HG02870 (cell line): ENCODE measurements around the gene RITA1.
"Not testable (repeated sequence)": the region's sequence is repeated elsewhere in the genome, so short reads cannot be mapped to it uniquely, and the experiment has no call there.

Experiments
- ATAC-seq: cut with Tn5 transposase; IDR thresholded peaks from one replicate; pipeline ENCODE4 v1.9.1; 2021; ENCODE audit warnings: mild to moderate bottlenecking, moderate library complexity; ENCODE audit not compliant: unreplicated experiment

The RITA1 gene, protein sequence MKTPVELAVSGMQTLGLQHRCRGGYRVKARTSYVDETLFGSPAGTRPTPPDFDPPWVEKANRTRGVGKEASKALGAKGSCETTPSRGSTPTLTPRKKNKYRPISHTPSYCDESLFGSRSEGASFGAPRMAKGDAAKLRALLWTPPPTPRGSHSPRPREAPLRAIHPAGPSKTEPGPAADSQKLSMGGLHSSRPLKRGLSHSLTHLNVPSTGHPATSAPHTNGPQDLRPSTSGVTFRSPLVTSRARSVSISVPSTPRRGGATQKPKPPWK

DNA sequence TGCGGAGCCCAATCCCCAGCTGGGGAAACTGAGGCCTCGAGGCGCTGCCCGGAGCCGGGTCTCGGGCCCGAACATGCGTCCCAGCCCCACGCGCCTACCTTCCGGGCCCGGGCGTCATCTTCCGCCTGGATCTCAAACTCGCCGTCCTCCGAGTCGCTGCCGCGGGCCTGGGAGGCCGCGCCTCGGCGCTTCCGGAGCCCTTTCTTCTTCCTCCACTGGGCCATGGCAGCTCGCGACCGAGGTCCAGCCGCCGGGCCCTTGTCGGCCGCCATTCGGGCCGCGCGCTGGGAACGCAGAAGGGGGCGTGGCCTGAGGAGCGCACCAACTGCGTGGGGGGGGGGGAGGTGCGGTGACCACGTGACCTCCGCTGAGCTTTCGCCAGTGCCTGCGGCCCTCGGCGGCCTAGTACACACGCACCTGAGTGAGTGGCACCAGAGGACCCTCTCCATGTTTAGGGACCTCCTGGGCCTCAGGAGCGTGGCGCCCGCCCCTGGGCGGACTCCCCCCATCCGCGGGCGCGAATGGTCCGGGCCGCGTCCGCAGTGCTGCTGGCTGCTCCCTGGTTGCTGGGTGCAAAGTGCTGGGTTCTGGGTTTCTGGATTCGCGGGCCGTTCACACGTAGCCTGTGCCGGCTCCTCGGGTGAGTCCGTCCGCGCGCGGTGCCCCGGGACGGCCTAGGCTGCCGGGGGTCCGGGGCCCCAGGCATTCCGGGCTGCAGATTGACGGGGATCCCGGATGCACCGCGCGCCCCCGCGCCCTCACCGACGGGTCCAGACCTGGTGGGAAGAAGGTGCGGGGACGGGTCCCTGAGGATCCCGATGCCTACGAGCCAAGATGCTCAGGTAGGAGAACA is at the start of gene RITA1, which contains the start of gene DDX54:
TSS of gene RITA1 (plus strand) at position 542 of the 853 bp plus-strand sequence. CDS start 1,026 bp downstream, outside the sequence.
TSS of gene DDX54 (minus strand) at position 299 of the 853 bp plus-strand sequence. CDS start at position 272, 27 bp downstream.
- peak; percentile 36 for ATAC-seq

DNA sequence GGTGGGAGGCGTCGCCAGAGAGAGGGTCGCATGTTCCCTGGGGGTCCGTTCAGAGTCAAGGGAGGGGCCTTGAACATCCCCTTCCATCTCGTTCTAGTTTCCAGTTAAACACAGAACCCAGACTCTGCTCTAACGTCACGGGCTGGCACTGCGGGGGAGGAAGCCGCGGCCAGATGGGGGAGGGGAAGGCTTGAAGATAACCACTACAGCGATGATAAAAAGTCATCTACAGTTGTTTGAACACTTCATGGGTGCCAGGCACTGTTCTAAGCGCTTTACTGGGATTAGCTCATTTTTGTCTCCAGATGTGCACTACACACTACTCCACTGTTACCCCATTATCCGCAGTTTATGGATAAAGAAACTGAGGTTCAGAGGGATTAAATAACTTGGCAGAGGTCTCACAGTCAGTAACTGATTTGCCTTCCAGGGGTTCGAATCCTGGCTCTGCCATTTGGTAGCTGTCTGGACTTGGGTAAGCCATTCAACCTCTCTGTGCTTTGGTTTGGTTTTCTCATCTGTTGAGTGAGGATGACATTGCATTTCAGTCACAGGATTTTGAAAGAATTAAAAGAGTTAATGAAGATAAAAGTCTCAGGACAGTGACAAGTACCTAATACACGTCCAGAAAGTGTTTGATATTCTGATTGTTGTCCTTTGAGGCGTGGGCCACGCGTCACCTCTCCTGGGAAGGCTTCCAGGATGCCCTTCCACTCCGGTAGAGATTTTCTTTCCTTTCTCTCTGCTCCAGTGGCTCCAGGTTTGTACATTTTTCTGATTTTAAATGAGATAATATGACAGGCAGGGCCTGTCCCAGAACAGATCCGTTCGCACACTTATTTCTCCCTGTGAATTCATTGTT is 49.2 kb upstream of the RITA1 start:
- ATAC-seq: no peak

DNA sequence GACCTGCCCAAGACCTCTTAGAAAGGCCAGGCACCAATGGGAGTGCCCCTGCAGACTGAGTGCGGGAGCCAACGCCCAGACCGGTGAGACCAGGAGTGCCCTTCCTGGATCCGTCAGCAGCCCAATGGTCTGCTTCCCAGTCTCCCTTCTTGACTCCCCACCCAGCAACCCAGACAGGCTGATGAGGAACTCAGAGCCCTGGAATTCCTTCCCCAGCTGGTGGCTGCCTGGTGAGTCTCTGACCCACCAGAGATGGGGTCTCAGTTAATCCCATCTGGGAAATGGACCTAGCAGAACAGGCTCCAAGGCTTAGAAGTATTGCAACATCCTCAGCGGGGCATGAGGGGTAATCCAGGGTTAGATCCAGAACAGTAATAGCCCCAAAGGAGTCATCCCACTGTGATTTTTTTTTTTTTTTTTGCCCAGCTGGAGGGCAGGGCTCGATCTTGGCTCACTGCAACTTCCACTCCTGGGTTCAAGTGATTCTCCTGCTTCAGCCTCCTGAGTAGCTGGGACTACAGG is 48.5 kb upstream of the RITA1 start:
- ATAC-seq: no peak

DNA sequence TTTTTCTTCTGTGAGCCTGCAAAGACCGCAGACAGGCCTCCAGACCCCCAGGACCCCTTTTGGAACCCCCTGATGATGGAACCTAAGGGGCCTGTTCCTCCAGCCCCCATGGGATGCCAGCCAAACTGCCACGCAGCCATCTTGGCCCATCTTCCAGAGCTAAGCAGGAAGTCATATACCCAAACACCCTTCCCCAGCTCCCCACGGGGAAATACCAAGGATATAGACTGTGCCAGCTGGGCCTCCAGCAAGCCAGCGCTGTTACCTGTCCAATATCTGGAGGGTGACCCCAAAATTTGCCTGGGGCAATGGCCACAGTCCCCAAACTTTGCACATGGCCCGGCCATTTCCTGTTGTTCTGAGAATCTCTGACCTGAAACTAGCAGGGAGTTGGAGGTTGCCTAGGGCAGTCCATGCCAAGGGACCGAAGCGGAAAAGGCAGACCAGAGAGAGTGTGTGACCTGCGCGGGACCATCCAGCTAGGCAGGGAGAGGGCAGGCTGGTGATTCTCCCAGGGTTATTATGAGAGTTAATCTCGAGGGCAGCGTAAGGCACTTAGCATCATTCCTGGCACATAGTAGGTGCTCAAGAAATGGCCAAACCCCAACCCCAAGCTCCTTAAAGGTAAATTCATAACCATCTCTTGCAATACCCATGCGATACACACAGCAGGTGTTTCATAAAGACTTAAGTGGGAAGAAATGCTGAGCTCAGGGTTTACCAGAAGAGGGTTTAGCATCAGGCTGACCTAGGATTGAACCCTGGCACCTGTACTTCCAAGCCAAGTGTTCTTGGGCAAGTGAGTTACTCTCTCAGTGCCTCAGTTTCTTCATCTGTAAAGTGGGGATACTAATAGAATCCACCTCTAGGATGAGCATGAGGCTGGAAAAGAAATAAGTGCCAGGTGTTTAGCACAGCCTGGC is 47.4 kb upstream of the RITA1 start:
- no peak for ATAC-seq

DNA sequence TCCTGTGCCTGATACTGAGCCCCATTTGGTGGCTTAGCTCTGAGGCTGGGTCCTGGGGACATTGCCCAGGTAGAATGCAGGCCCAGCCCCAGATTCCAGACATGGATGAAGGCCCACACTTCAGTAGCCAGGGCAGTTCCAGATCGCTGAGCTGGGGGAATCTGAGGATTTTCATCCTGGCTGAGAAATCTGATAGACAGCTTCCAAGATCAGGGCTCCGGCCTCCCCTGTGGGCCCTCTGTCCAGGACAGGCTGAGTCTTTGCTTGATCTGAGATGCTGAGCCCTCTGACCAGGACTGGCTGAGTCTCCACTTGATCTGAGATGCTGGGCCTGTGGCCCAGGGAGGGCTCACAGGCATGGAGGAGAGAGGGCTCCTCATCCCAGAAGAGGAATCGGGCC is 46.7 kb upstream of the RITA1 start:
- ATAC-seq: no peak

DNA sequence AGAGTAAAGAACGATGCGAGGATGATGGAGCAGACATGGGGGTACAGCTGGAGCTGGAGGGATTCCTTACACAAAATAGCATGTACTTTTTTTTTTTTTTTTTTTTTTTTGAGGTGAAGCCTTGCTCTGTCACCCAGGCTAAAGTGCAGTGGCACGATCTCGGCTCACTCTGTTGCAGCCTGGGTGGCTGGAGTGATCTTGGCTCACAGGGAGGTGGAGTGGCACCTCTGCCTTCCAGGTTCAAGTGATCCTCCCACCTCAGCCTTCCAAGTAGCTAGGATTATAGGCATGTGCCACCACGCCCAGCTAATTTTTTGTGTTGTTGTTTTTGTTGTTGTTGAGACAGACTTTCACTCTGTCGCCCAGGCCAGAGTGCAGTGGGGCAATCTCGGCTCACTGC is 44.8 kb upstream of the RITA1 start:
- ATAC-seq: no peak

DNA sequence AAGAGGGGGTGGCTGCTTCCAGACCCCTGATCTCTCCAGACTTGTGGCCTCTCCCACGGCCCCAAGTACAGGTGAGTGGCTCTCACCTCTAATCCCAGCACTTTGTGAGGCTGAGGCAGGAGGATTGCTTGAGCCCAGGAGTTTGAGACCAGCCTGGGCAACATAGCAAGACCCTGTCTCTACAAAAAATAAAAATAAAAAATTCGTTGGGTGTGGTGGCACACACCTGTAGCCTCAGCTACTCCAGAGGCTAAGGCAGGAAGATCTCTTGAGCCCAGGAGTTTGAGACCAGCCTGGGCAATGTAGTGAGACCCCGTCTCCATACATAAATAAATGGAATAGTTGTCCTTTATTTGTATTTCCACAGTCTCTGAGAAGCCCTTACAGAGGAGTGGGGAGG is 43.8 kb upstream of the RITA1 start:
- ATAC-seq: not testable (repeated sequence)

DNA sequence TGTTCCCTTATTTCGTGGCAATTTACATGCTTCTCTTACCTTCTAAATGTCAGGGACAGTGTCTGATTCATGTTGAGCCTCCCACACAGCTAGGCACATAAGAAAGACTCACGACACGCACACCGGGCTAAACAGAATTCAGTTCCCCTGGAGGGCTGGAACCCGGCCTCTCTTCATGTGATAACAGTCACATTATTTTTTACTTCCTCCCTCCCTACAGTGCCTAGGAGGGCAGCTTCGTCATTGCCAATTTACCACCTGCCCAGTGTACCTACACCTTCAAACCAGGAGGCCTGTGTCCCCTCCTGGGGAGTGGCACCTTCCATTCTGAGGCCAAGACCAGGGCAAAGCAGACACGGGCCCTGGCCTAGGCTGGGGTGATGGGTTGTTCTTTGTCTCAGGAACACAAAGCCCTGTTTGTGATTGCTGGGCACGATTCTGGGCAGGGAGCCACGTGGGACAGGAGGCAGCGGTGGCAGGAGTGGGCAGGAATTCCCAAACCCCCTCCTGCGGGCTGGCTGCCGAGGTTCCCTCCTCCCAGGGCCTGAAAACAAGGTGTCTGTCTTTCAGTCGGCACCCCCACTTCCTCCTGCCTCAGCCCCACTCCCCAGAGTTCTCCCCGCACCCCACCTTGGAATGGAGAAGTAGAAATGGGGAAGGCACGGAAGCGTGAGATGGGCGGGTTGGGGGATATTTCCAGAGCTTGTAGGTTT is 43.2 kb upstream of the RITA1 start:
- peak; percentile 57 for ATAC-seq

DNA sequence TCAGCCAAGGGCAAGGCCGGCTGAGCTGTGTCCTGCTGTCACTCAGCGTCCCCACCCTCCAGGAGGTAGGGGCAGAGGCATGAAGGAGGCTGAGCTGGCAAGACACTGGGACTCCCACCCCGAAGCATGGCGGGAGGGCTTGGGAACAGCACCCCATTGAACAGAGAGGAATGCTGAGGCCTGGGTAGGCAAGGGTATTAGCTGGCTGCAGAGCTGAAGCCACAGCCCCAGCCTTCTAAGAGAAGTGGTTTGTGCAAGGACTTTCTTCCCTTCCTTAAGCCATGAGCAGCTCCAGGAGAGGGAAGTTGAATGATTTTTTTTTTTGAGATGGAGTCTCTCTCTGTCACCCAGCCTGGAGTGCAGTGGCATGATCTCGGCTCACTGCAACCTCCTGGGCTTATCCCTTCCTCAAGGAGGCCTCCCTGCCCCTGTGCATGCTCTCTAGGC is 42.6 kb upstream of the RITA1 start:
- ATAC-seq: no peak

DNA sequence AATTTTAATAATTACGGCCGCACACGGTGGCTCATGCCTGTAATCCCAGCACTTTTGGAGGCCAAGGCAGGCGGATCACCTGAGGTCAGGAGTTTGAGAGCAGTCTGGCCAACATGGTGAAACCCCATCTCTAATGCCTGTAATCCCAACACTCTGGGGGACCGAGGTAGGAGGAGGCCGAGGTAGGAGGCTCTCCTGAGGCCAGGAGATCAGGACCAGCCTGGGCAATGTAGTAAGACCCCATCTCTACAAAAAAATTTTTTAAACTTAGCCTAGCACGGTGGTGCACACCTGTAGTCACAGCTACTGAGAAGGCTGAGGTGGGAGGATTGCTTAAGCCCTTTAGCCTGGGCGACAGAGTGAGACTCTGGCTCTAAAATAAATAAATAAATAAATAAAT is 41.6 kb upstream of the RITA1 start:
- ATAC-seq: no peak

DNA sequence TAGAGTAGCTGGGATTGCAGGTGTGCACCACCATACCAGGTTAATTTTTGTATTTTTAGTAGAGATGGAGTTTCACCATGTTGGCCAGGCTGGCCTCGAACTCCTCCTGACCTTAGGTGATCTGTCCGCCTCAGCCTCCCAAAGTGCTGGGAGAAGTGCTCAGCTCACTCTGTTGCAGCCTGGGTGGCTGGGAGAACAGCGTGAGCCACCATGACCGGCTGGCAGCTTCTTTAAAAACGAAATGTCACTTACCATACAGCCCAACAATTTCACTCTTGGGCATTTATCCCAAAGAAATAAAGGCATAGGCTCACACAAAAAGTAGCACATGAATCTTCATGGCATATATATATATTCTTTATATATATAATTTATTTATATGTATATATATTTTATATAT is 40.7 kb upstream of the RITA1 start:
- no peak for ATAC-seq

DNA sequence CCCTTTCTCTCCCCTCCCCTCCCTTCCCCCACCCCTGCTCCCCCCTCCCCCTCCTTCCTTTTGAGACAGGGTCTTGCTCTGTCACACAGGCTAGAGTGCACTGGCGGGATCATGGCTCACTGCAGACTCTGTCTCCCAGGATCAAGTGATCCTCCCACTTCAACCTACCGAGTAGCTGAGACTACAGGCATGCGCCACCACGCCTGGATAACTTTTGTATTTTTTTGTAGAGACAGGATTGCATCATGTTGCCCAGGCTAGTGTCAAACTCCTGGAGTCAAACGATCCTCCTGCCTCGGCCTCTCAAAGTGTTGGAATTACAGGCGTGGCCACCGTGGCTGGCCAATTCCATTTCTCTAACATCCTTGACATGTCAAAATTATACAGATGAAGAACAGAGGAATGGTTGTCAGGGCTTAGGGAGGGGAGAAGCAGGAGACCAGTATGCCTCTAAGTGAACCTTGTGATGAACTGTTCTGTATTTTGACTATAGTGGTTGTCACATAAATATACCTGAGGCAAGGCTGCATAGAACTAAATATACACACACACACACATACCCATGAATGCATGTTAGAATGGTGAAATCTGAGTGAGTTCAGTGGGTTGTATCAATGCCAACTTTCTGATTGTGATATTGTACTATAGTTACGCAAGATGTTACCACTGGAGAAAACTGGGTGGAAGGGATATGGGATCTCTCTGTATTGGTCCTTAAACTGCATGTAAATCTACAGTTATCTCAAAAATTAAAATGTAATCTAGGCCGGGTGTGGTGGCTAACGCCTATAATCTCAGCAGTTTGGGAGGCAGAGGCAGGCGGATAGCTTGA is 39.6 kb upstream of the RITA1 start:
- ATAC-seq: no peak

DNA sequence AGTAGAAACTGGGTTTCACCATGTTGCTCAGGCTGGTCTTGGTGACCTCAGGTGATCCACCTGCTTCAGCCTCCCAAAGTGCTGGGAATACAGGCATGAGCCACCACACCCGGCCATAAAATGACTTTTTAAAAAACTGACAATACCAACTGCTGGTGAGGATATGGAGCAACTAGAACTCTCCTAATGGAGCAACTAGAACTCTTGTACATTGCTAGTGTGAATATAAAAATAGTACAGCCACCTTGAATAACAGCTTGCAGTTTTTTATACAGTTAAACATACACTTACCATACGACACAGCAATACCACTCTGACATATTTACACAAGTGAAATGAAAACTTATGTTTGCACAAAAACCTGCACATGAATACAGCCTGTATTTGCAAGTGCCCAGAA is 38.5 kb upstream of the RITA1 start:
- ATAC-seq: no peak

DNA sequence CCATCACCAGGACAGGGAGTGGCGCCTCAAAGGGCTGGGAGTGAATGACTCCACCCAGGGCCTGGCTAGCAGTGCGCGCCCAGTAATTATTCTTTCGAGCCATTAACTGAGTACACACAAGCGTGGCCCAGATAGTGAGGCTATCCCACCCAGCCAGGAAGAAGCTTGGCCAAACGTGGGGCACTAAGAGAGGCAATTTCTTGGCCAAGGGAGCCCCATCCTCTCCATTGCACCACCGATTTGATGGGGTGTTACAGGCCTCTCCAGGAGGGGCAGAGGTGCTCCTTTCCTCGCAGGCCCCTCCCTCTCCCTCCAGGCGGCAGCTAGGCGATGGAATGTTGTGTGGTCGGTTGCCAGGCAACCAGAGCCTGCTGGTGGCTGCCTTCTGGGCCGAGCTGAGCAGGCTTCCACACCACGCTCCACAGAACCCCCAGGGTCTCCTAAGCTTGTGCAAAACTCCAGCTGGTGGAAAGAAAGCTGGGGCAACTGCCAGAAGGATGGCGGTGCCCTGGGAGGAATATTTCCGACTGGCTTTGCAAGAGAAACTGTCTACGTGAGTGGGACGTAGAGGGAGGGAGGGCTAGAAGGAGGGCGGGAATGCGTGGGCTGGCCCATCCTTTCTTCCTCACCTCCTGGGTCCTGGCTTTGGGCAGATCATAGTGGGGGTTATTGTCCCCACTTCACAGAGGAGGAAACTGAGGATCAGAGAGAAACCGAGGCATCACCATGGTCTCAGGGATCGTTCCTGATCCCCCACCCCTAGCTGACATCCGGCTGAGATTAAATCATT is 36.0 kb upstream of the RITA1 start, which contains the start of gene CFAP73:
TSS of gene CFAP73 (plus strand) at position 364 of the 790 bp plus-strand sequence. CDS start at position 498, 134 bp downstream.
- no peak for ATAC-seq

DNA sequence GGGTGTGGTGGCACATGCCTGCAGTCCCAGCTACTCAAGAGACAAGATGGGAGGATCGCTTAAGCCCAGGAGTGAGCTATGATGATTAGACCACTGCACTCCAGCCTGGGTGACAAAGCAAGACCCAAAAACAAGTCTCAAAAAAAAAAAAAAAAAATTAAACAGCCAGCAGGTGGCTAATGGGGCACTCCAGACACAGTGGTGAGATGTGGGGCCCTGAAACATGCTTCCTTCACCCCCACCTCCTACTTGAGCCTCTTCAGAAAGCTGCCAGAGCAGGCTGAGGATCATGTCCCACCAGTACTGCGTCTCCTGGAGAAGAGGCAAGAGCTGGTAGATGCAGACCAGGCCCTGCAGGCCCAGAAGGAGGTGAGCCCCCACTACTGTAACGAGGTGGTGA is 33.9 kb upstream of the RITA1 start:
- ATAC-seq: no peak

DNA sequence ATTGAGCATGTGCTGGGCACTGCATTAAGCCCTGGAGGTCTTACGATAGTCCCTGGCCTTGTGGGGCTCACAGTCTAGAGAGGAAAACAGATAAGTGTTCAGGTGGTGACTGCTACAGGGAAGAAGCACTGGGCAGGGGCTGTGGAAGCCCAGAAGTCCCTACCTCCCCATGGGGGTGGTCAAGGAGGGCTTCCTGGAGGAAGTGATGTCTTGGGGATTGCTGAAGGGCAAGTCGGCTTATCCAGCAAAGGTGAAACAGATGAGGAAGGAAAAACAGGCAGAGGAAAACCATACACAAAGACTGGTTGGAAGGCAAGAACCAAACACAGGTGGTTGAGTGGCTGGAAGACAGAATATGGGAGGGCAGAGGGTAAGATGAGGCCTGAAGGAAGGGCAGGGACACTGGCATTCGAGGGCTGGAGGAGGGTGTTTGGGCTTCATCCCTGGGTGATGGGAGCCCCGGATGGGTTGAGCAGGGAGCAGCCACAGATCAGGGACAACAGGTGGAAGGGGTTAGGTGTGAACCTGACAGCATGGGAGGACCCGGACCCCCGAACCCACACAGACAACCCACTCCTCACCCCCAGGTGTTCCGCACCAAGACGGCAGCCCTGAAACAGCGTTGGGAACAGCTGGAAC is 33.2 kb upstream of the RITA1 start:
- ATAC-seq: no peak
